IMR-90 (cell line): ENCODE results near the gene PLAAT3. TPM values are rescaled to one million over a fixed set of nuclear protein-coding genes. Genes with fewer than 3 reads are reported as not detected.

Source experiments
- ATAC-seq: fragments of 200-7000 bp; cut with Tn5 transposase; 2 replicates; pipeline ENCODE4 v1.9.1; 2020; ENCODE audit warnings: low read depth, mild to moderate bottlenecking, moderate library complexity
- BruUV-seq: library from RNA; stranded (reverse); fragments of 400-500 nt; replicated peaks from 2 replicates; lab custom pipeline; 2021; lab: Mats Ljungman, UMichigan
- CTCF ChIA-PET: fragments of 300-600 bp; formaldehyde crosslinking; extraction: SDS; loops from one replicate; lab custom pipeline; 2021; ENCODE audit warnings: antibody characterized with exemption; lab: Yijun Ruan, JAX
- POLR2A ChIA-PET: fragments of 300-600 bp; sonication (Branson Sonifier 250); formaldehyde crosslinking; loops from one replicate; lab custom pipeline; 2022; ENCODE audit warnings: antibody characterized with exemption; ENCODE audit not compliant: unreplicated experiment; lab: Charles Lee
- DNase-seq: peaks from one replicate; pipeline ENCODE4 v3.0.0; 2013
- H2AFZ ChIP-seq: replicated peaks from 2 replicates; pipeline ENCODE3; 2013; ENCODE audit warnings: low read length, mild to moderate bottlenecking; ENCODE audit not compliant: poor library complexity
- H2AK5ac ChIP-seq: 2 replicates; pipeline ENCODE4 v1.6.1; 2013; ENCODE audit warnings: low read depth, low read length, inconsistent platforms
- H2AK9ac ChIP-seq: replicated peaks from 2 replicates; pipeline ENCODE3; 2013; ENCODE audit warnings: mild to moderate bottlenecking, low read depth, low read length, moderate library complexity; ENCODE audit not compliant: poor library complexity
- H2BK120ac ChIP-seq: 2 replicates; pipeline ENCODE4 v1.6.1; 2013; ENCODE audit warnings: low read depth, low read length, inconsistent platforms
- H2BK15ac ChIP-seq: 3 replicates; pipeline ENCODE4 v1.6.1; 2013; ENCODE audit warnings: low read depth, low read length, inconsistent platforms
- H2BK20ac ChIP-seq: 2 replicates; pipeline ENCODE4 v1.6.1; 2013; ENCODE audit warnings: low read depth, mild to moderate bottlenecking, inconsistent platforms, low read length, moderate library complexity
- H2BK5ac ChIP-seq: 2 replicates; pipeline ENCODE4 v1.6.1; 2013; ENCODE audit warnings: mild to moderate bottlenecking, low read depth, low read length, inconsistent platforms; ENCODE audit not compliant: poor library complexity, severe bottlenecking
- H3K14ac ChIP-seq: replicated peaks from 2 replicates; pipeline ENCODE4 v1.6.1; 2013; ENCODE audit warnings: low read depth, low read length, inconsistent platforms
- H3K18ac ChIP-seq: 2 replicates; pipeline ENCODE4 v1.6.1; 2013; ENCODE audit warnings: low read depth, low read length, control low read depth
- H3K23ac ChIP-seq: 2 replicates; pipeline ENCODE4 v1.6.1; 2013; ENCODE audit warnings: low read depth, low read length, inconsistent platforms
- H3K27ac ChIP-seq: 2 replicates; pipeline ENCODE4 v1.5.1; 2013; ENCODE audit warnings: mild to moderate bottlenecking, control low read depth, low read length; ENCODE audit not compliant: insufficient read depth
- H3K27me3 ChIP-seq: 2 replicates; pipeline ENCODE4 v1.6.1; 2013; ENCODE audit warnings: low read length; ENCODE audit not compliant: control insufficient read depth, insufficient read depth
- H3K36me3 ChIP-seq: 2 replicates; pipeline ENCODE4 v1.6.1; 2013; ENCODE audit warnings: low read length, mixed read lengths; ENCODE audit not compliant: control insufficient read depth, insufficient read depth
- H3K4ac ChIP-seq: 2 replicates; pipeline ENCODE4 v1.6.1; 2013; ENCODE audit warnings: low read depth, low read length, inconsistent platforms
- H3K4me1 ChIP-seq: 2 replicates; pipeline ENCODE4 v1.6.1; 2013; ENCODE audit warnings: low read length, mixed read lengths; ENCODE audit not compliant: control insufficient read depth, insufficient read depth
- H3K4me2 ChIP-seq: 2 replicates; pipeline ENCODE4 v1.6.1; 2013; ENCODE audit warnings: low read depth, mild to moderate bottlenecking, control low read depth, low read length, moderate library complexity
- H3K4me3 ChIP-seq: 2 replicates; pipeline ENCODE4 v1.5.1; 2013; ENCODE audit warnings: low read depth, mild to moderate bottlenecking, control low read depth, low read length, moderate library complexity; ENCODE audit not compliant: insufficient read depth
- H3K56ac ChIP-seq: 2 replicates; pipeline ENCODE4 v1.6.1; 2013; ENCODE audit warnings: low read length, inconsistent platforms; ENCODE audit not compliant: insufficient read depth; ENCODE audit errors: extremely low read depth
- H3K79me1 ChIP-seq, 2 experiments: 2 replicates each; pipeline ENCODE4 v1.6.1; 2013; ENCODE audit warnings: low read length in 2 of 2, inconsistent platforms in 1 of 2, low read depth in 1 of 2
- H3K9ac ChIP-seq: 2 replicates; pipeline ENCODE4 v1.6.1; 2013; ENCODE audit warnings: low read depth, low read length, control low read depth
- H3K9me1 ChIP-seq: 2 replicates; pipeline ENCODE4 v1.6.1; 2013; ENCODE audit warnings: low read length, inconsistent platforms; ENCODE audit not compliant: insufficient read depth
- H3K9me3 ChIP-seq: 2 replicates; pipeline ENCODE4 v1.6.1; 2013; ENCODE audit warnings: low read length; ENCODE audit not compliant: control insufficient read depth, insufficient read depth
- H4K20me1 ChIP-seq: 2 replicates; pipeline ENCODE4 v1.6.1; 2013; ENCODE audit warnings: low read length, inconsistent platforms; ENCODE audit not compliant: insufficient read depth
- H4K5ac ChIP-seq: 2 replicates; pipeline ENCODE4 v1.6.1; 2013; ENCODE audit warnings: mild to moderate bottlenecking, low read depth, low read length, control low read depth
- H4K8ac ChIP-seq, 2 experiments: 2 replicates each; pipeline ENCODE4 v1.6.1; 2013; ENCODE audit warnings: low read depth in 2 of 2, low read length in 2 of 2, control low read depth in 1 of 2, inconsistent platforms in 1 of 2
- H4K91ac ChIP-seq: 2 replicates; pipeline ENCODE4 v1.6.1; 2013; ENCODE audit warnings: low read depth, low read length, inconsistent platforms; ENCODE audit not compliant: insufficient read depth
- CTCF ChIP-seq: conservative IDR thresholded peaks from 2 replicates; pipeline ENCODE4 v1.5.1; 2012; ENCODE audit warnings: mild to moderate bottlenecking, low read depth, low read length, improper control_type of control experiment
- FOS ChIP-seq: fragments of 150-350 bp; IDR thresholded peaks from 2 replicates; pipeline ENCODE4 v1.6.1; 2016; ENCODE audit warnings: low read depth, low read length
- MAZ ChIP-seq: IDR thresholded peaks from 2 replicates; pipeline ENCODE4 v1.6.1; 2012; ENCODE audit warnings: low read depth, mild to moderate bottlenecking, low read length, improper control_type of control experiment, moderate library complexity, borderline replicate concordance
- RAD21 ChIP-seq: IDR thresholded peaks from 2 replicates; pipeline ENCODE4 v1.6.1; 2012; ENCODE audit warnings: low read length, improper control_type of control experiment
- RFX5 ChIP-seq: IDR thresholded peaks from 2 replicates; pipeline ENCODE4 v1.8.0; 2012; ENCODE audit warnings: low read depth, mild to moderate bottlenecking, low read length, moderate library complexity
- SMC3 ChIP-seq: fragments of 150-350 bp; IDR thresholded peaks from 2 replicates; pipeline ENCODE4 v1.6.1; 2016; ENCODE audit warnings: low read depth, mild to moderate bottlenecking, antibody characterized with exemption, low read length, moderate library complexity
- WGBS, 2 experiments: methylation state at CpG; one replicate each; pipeline versions ENCODE4 v1.1.5 to v1.1.7; 2013; ENCODE audit warnings: missing lambda C conversion rate in 2 of 2; ENCODE audit not compliant: insufficient read length in 1 of 2; ENCODE audit errors: extremely low coverage in 2 of 2; 5-methylcytosine and 5-hydroxymethylcytosine counted together
- dilution Hi-C: fragments of 300-500 bp; cut with HindIII; formaldehyde crosslinking; loops from one replicate; pipeline ENCODE4 v1.14.3; 2018; ENCODE audit warnings: low sequenced_read_pairs; ENCODE audit not compliant: unreplicated experiment
- in situ Hi-C: fragments of 300-500 bp; cut with MboI; formaldehyde crosslinking; loops from 3 replicates; pipeline ENCODE4 v1.14.3; 2019; ENCODE audit warnings: low sequenced_read_pairs, inconsistent platforms, mixed read lengths
- intact Hi-C: fragments of 100-400 bp; cut with micrococcal nuclease; formaldehyde crosslinking; loops from 2 replicates; pipeline ENCODE4 v1.10.0; 2022
- polyA plus RNA-seq, 3 experiments: library from polyadenylated mRNA; depleted of rRNA; stranded (reverse); fragments of >200 nt; gene quantifications; 2 replicates each; pipeline ENCODE4 v1.2.3, GENCODE V29; 2012; ENCODE audit warnings: low replicate concordance in 1 of 3
- total RNA-seq: library from RNA; depleted of rRNA; stranded (reverse); fragments of >200 nt; gene quantifications from 2 replicates; pipeline ENCODE4 v1.2.3, GENCODE V29; 2012

The PLAAT3 gene
- total and polyA plus RNA-seq, 2 of the 4 experiments (the other 2 are of a cell fraction) = 3.2 to 3.9 TPM

- H3K4me2 ChIP-seq = no peak overlapping the region
- H2AFZ ChIP-seq = no peak overlapping the region
- in situ Hi-C loops = no loop called here
- no peak overlapping the region for H2AK5ac ChIP-seq
- ChIA-PET POLR2A (no interaction called here), CTCF (no interaction called here)
- no peaks in the 10 kb centered on the region for H3K9me3 ChIP-seq
- no peak overlapping the region for H2BK5ac ChIP-seq
- no peak overlapping the region for H3K4me3 ChIP-seq
- H2BK15ac ChIP-seq = no peak overlapping the region
- no peaks in the 10 kb centered on the region for H4K20me1 ChIP-seq
- no peaks in the 10 kb centered on the region for H3K36me3 ChIP-seq
- no peak for TF ChIP-seq FOS
- no peak for TF ChIP-seq RAD21
- TF ChIP-seq CTCF = no peak
- TF ChIP-seq RFX5 = no peak
- TF ChIP-seq MAZ = no peak
- TF ChIP-seq SMC3 = no peak
- no peak overlapping the region for H3K14ac ChIP-seq
- H4K91ac ChIP-seq = no peak overlapping the region
- H3K56ac ChIP-seq = no peak overlapping the region
- no peak overlapping the region for H3K27ac ChIP-seq
- WGBS, 2 experiments = 20% methylated on average over 1 of the region's 7 CpGs; no CpG with 5 or more reads in 1 of the 2 experiments
- BruUV-seq = no TSS peak
- H4K8ac ChIP-seq = no peak overlapping the region
- H3K23ac ChIP-seq = no peak overlapping the region
- H3K79me1 ChIP-seq = no peaks in the 10 kb centered on the region
- H2BK20ac ChIP-seq = no peak overlapping the region
- no peaks in the 10 kb centered on the region for H3K9me1 ChIP-seq
- H3K4ac ChIP-seq = no peak overlapping the region
- intact Hi-C loops = no loop called here
- no peak for ATAC-seq
- no peak for DNase-seq
- dilution Hi-C loops = no loop called here
- no peak overlapping the region for H2AK9ac ChIP-seq
- H3K27me3 ChIP-seq = peaks cover 43% of the 10 kb centered on the region
- no peak overlapping the region for H3K9ac ChIP-seq
- H3K4me1 ChIP-seq = no peaks in the 10 kb centered on the region
- no peak overlapping the region for H3K18ac ChIP-seq
- H2BK120ac ChIP-seq = no peak overlapping the region
- H4K5ac ChIP-seq = no peak overlapping the region
These were observed 56.7 kb downstream of the PLAAT3 start for GRCh38 chr11:63557570-63557969.
